MM.1S (cell line): ENCODE measurements around the gene NRG3.

Experiments
- DNase-seq: peaks from one replicate; pipeline ENCODE4 v3.0.0-alpha.2; 2015
- H2AFZ ChIP-seq: fragments of 300-600 bp; sonication (generic); 2 replicates; pipeline ENCODE4 v1.6.0; 2016; ENCODE audit warnings: antibody characterized with exemption, low read length
- H3F3A ChIP-seq: fragments of 300-600 bp; sonication (generic); 2 replicates; pipeline ENCODE4 v1.6.1; 2016; ENCODE audit warnings: mild to moderate bottlenecking, antibody characterized with exemption, low read length, moderate library complexity, mixed read lengths; ENCODE audit not compliant: insufficient read depth
- H3K27ac ChIP-seq: fragments of 300-600 bp; sonication (generic); 2 replicates; pipeline ENCODE4 v1.5.1; 2016; ENCODE audit warnings: mild to moderate bottlenecking, low read length
- H3K27me3 ChIP-seq: fragments of 300-600 bp; sonication (generic); replicated peaks from 2 replicates; pipeline ENCODE4 v1.6.0; 2016; ENCODE audit warnings: low read length; ENCODE audit not compliant: insufficient read depth
- H3K36me3 ChIP-seq: fragments of 300-600 bp; sonication (generic); replicated peaks from 2 replicates; pipeline ENCODE4 v1.6.1; 2016; ENCODE audit warnings: mild to moderate bottlenecking, low read length, mixed read lengths; ENCODE audit not compliant: insufficient read depth
- H3K4me1 ChIP-seq: fragments of 300-600 bp; sonication (generic); 2 replicates; pipeline ENCODE4 v1.6.1; 2016; ENCODE audit warnings: low read length, mixed read lengths
- H3K4me2 ChIP-seq: fragments of 300-600 bp; sonication (generic); 2 replicates; pipeline ENCODE4 v1.6.0; 2016; ENCODE audit warnings: low read depth, low read length
- H3K4me3 ChIP-seq: fragments of 300-600 bp; sonication (generic); 2 replicates; pipeline ENCODE4 v1.5.1; 2016; ENCODE audit warnings: low read length, mixed read lengths
- H3K79me2 ChIP-seq: fragments of 300-600 bp; sonication (generic); 2 replicates; pipeline ENCODE4 v1.6.1; 2016; ENCODE audit warnings: mixed run types, low read length, mixed read lengths
- H3K9ac ChIP-seq: fragments of 300-600 bp; sonication (generic); 2 replicates; pipeline ENCODE4 v1.6.1; 2016; ENCODE audit warnings: low read length, mixed read lengths
- H3K9me2 ChIP-seq: fragments of 300-600 bp; sonication (generic); replicated peaks from 2 replicates; pipeline ENCODE4 v1.6.1; 2016; ENCODE audit warnings: mild to moderate bottlenecking, low read length, mixed read lengths; ENCODE audit not compliant: insufficient read depth
- H3K9me3 ChIP-seq: fragments of 300-600 bp; sonication (generic); replicated peaks from 2 replicates; pipeline ENCODE4 v1.6.1; 2016; ENCODE audit warnings: mild to moderate bottlenecking, low read length, mixed read lengths; ENCODE audit not compliant: insufficient read depth
- H4K20me1 ChIP-seq: fragments of 300-600 bp; sonication (generic); 2 replicates; pipeline ENCODE4 v1.6.1; 2016; ENCODE audit warnings: mild to moderate bottlenecking, low read length, moderate library complexity, mixed read lengths; ENCODE audit not compliant: insufficient read depth
- CTCF ChIP-seq: fragments of 300-600 bp; sonication (generic); IDR thresholded peaks from 2 replicates; pipeline ENCODE4 v1.5.1; 2016; ENCODE audit warnings: antibody characterized with exemption, low read length, mixed read lengths
- EZH2 ChIP-seq: fragments of 300-600 bp; sonication (generic); optimal IDR thresholded peaks from 2 replicates; pipeline ENCODE3; 2017; ENCODE audit warnings: low read depth, mild to moderate bottlenecking, antibody characterized with exemption, low read length, mixed read lengths
- EZH2phosphoT487 ChIP-seq: fragments of 300-600 bp; sonication (generic); IDR thresholded peaks from 2 replicates; pipeline ENCODE4 v1.6.1; 2018; ENCODE audit warnings: antibody characterized with exemption, low read length

The NRG3 gene

GRCh38 chr10:82914655-82915136 lies 1039.7 kb downstream of the NRG3 start:
- Histone ChIP-seq H3K9ac (no peak overlapping the region), H4K20me1 (no peaks in the 10 kb centered on the region), H3F3A (no peaks in the 10 kb centered on the region), H3K27ac (no peak overlapping the region), H3K4me1 (no peaks in the 10 kb centered on the region), H3K4me2 (no peak overlapping the region), H3K9me2 (no peaks in the 10 kb centered on the region), H3K9me3 (no peaks in the 10 kb centered on the region), H3K36me3 (no peaks in the 10 kb centered on the region), H3K27me3 (no peaks in the 10 kb centered on the region), H3K79me2 (no peaks in the 10 kb centered on the region), H2AFZ (no peak overlapping the region), H3K4me3 (no peak overlapping the region)
- TF ChIP-seq EZH2phosphoT487 (no peak), EZH2 (no peak), CTCF (no peak)
- no peak for DNase-seq

GRCh38 chr10:82916941-82917340 lies 1041.9 kb downstream of the NRG3 start:
- Histone ChIP-seq H4K20me1 (no peaks in the 10 kb centered on the region), H3K4me2 (no peak overlapping the region), H3K36me3 (no peaks in the 10 kb centered on the region), H3K9ac (no peak overlapping the region), H3K9me3 (no peaks in the 10 kb centered on the region), H3K4me1 (peaks cover 16% of the 10 kb centered on the region), H3K27ac (no peak overlapping the region), H2AFZ (no peak overlapping the region), H3K9me2 (no peaks in the 10 kb centered on the region), H3K27me3 (no peaks in the 10 kb centered on the region), H3F3A (peaks cover 6% of the 10 kb centered on the region; the same call in 1 of the 2 replicates), H3K4me3 (no peak overlapping the region), H3K79me2 (no peaks in the 10 kb centered on the region)
- TF ChIP-seq EZH2phosphoT487 (no peak), EZH2 (no peak), CTCF (no peak)
- DNase-seq = no peak

GRCh38 chr10:82918022-82918421 lies 1043.0 kb downstream of the NRG3 start:
- DNase-seq = no peak
- no peak overlapping the region for H3K9ac ChIP-seq
- TF ChIP-seq EZH2phosphoT487 = no peak
- no peak for TF ChIP-seq CTCF
- no peak for TF ChIP-seq EZH2
- H3K4me1 ChIP-seq = peaks cover 25% of the 10 kb centered on the region
- H3K4me3 ChIP-seq = no peak overlapping the region
- H3K27me3 ChIP-seq = no peaks in the 10 kb centered on the region
- H3K9me2 ChIP-seq = no peaks in the 10 kb centered on the region
- H3F3A ChIP-seq = peaks cover 12% of the 10 kb centered on the region
- no peak overlapping the region for H3K27ac ChIP-seq
- no peaks in the 10 kb centered on the region for H3K36me3 ChIP-seq
- no peak overlapping the region for H3K4me2 ChIP-seq
- H2AFZ ChIP-seq = no peak overlapping the region
- no peaks in the 10 kb centered on the region for H4K20me1 ChIP-seq
- no peaks in the 10 kb centered on the region for H3K9me3 ChIP-seq
- no peaks in the 10 kb centered on the region for H3K79me2 ChIP-seq
